OCI-LY7 (cell line): ENCODE results near the gene KCNA2. TPM values are rescaled to one million over a fixed set of nuclear protein-coding genes. Genes with fewer than 3 reads are reported as not detected.

ENCODE experiments used
- BruUV-seq: library from RNA; stranded (reverse); fragments of 400-500 nt; replicated peaks from 2 replicates; lab custom pipeline; 2021; lab: Mats Ljungman, UMichigan
- CTCF ChIA-PET: fragments of 300-600 bp; sonication (Branson Sonifier 250); formaldehyde crosslinking; loops from one replicate; lab custom pipeline; 2022; ENCODE audit warnings: antibody characterized with exemption; ENCODE audit not compliant: unreplicated experiment; lab: Charles Lee
- POLR2A ChIA-PET: fragments of 300-600 bp; sonication (Branson Sonifier 250); formaldehyde crosslinking; loops from one replicate; lab custom pipeline; 2022; ENCODE audit warnings: antibody characterized with exemption; lab: Charles Lee
- DNase-seq: peaks from one replicate; pipeline ENCODE4 v3.0.0-alpha.2; 2015; ENCODE audit warnings: low spot score
- H2AFZ ChIP-seq: fragments of 200-600 bp; sonication (generic), shearing (Covaris generic); 2 replicates; pipeline ENCODE4 v1.6.1; 2014; ENCODE audit warnings: mild to moderate bottlenecking, antibody characterized with exemption, low read length, moderate library complexity
- H3K27ac ChIP-seq: fragments of 200-600 bp; sonication (generic); 2 replicates; pipeline ENCODE4 v1.5.1; 2014; ENCODE audit warnings: mixed run types, low read depth, mild to moderate bottlenecking, moderate library complexity, low read length, inconsistent platforms; ENCODE audit not compliant: poor library complexity, severe bottlenecking
- H3K36me3 ChIP-seq: fragments of 200-600 bp; sonication (generic); 2 replicates; pipeline ENCODE4 v1.6.1; 2014; ENCODE audit warnings: mild to moderate bottlenecking, antibody characterized with exemption, low read length, moderate library complexity, mixed read lengths; ENCODE audit not compliant: insufficient read depth
- H3K4me1 ChIP-seq: fragments of 200-600 bp; sonication (generic); 2 replicates; pipeline ENCODE4 v1.5.1; 2014; ENCODE audit warnings: mild to moderate bottlenecking, low read length; ENCODE audit not compliant: insufficient read depth, poor library complexity, severe bottlenecking
- H3K4me2 ChIP-seq: fragments of 200-600 bp; sonication (generic); 2 replicates; pipeline ENCODE4 v1.6.1; 2014; ENCODE audit warnings: mild to moderate bottlenecking, low read length
- H3K4me3 ChIP-seq: fragments of 200-600 bp; sonication (generic); 2 replicates; pipeline ENCODE4 v1.5.1; 2014; ENCODE audit warnings: mild to moderate bottlenecking, low read depth, low read length; ENCODE audit not compliant: poor library complexity, severe bottlenecking
- H3K79me2 ChIP-seq: fragments of 200-600 bp; sonication (generic); 2 replicates; pipeline ENCODE4 v1.6.1; 2016; ENCODE audit warnings: low read depth, mild to moderate bottlenecking, low read length, moderate library complexity, mixed read lengths; ENCODE audit not compliant: insufficient read depth
- H3K9me2 ChIP-seq: fragments of 200-600 bp; sonication (generic); 2 replicates; pipeline ENCODE4 v1.6.1; 2016; ENCODE audit warnings: mild to moderate bottlenecking, low read length, mixed read lengths; ENCODE audit not compliant: insufficient read depth
- H3K9me3 ChIP-seq: fragments of 200-600 bp; sonication (generic); 2 replicates; pipeline ENCODE4 v1.6.1; 2014; ENCODE audit warnings: mild to moderate bottlenecking, mixed run types, low read length, mixed read lengths
- H4K20me1 ChIP-seq: fragments of 200-600 bp; sonication (generic); 2 replicates; pipeline ENCODE4 v1.6.1; 2014; ENCODE audit warnings: mild to moderate bottlenecking, antibody characterized with exemption, low read length, moderate library complexity, mixed read lengths; ENCODE audit not compliant: insufficient read depth
- CTCF ChIP-seq: fragments of 200-600 bp; sonication (generic); conservative IDR thresholded peaks from 2 replicates; pipeline ENCODE4 v1.5.1; 2014; ENCODE audit warnings: mild to moderate bottlenecking, antibody characterized with exemption, low read length, moderate library complexity, mixed read lengths
- EZH2phosphoT487 ChIP-seq: fragments of 200-600 bp; sonication (generic); IDR thresholded peaks from 2 replicates; pipeline ENCODE4 v1.6.1; 2018; ENCODE audit warnings: low read depth, borderline replicate concordance, mild to moderate bottlenecking, mixed run types, antibody characterized with exemption, low read length, moderate library complexity, mixed read lengths
- intact Hi-C: fragments of 100-400 bp; cut with micrococcal nuclease; formaldehyde crosslinking; loops from one replicate; pipeline ENCODE4 v1.10.0; 2022; ENCODE audit not compliant: unreplicated experiment
- total RNA-seq, 2 experiments: library from RNA; depleted of rRNA in 1 of 2; stranded (reverse); fragments of >200 nt in 1 of 2; shearing (Covaris generic) in 1 of 2; gene quantifications; 2 replicates each; pipeline ENCODE4 v1.2.3, GENCODE V29; 2014 to 2022

The KCNA2 gene
- total RNA-seq, 2 experiments from 2014 or later, result 0.22 to 2.3 TPM

DNA sequence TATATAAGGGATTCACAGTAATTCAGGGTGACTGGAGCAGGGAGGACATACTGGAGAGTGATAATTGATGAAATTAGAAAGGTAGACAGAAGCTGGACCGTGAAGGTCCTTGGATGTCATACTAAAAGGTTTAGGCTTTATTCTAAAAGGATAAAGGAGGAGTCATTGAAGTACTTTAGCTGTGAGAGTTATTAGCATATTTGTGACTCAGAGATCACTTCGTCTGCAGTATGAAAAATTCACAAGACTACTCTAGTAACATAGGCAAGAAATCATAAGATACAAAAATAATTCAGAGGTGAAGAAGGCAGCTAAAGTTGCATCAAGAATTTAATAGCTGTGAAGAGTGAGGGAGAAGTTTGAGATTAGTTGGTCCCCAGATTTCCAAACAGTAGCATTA, 42.3 kb upstream of the KCNA2 start:
- no TSS peak for BruUV-seq
- intact Hi-C loops, result no loop called here

DNA sequence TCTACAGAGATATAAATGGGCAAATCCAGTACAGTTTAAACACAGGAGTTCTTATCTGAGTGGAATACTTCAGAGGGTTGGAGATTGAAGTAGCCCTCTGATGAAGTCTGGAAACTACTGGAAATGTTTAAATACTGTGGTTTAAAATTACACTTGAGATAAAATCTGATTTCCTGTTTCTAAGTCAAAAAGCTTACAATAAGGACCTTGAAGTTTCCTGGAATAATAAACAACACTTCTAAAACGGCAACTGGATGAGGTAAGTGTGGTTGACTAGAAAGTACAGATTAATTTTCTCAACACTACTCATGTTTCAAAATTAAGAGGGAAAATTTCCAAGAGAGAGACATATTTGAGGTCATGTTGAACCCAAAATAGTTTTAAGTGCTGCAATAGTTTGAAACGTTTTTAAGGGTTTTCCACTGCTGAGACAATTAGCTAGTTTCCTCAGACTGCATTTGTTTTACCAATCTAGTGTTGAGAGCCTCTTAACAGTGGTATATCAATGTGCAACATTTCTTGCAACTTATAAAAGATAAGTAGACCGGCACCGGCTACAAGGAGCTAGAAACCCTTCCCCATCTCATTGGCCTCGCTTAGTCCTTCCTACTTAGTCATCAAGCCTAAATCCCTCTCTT, 41.2 kb upstream of the KCNA2 start:
- CTCF ChIA-PET, result interaction anchor here (1.7 kb wide), 1 partner anchor 9 kb away, joined by 7 read pairs; no protein-coding TSS in a partner anchor
- BruUV-seq, result no TSS peak
- no peak overlapping the region for H3K4me2 ChIP-seq
- H3K4me3 ChIP-seq, result no peak overlapping the region
- no peaks in the 10 kb centered on the region for H3K79me2 ChIP-seq
- no peaks in the 10 kb centered on the region for H3K9me3 ChIP-seq
- no peaks in the 10 kb centered on the region for H3K9me2 ChIP-seq
- H2AFZ ChIP-seq, result no peak overlapping the region; the same call in 1 of the 2 replicates
- no peaks in the 10 kb centered on the region for H3K36me3 ChIP-seq
- POLR2A ChIA-PET, result interaction anchor here (0.6 to 10.4 kb wide), 6 partner anchors 10 to 570 kb away, joined by 3 to 86 read pairs (median 3); no protein-coding TSS in a partner anchor
- peaks cover 19% of the 10 kb centered on the region for H3K4me1 ChIP-seq
- no peak for DNase-seq
- TF ChIP-seq CTCF (no peak), EZH2phosphoT487 (no peak)
- H4K20me1 ChIP-seq, result no peaks in the 10 kb centered on the region
- no peak overlapping the region for H3K27ac ChIP-seq
- intact Hi-C loops, result no loop called here

More for the DNA sequence above, 42.3 kb upstream of the KCNA2 start:
- Histone ChIP-seq H4K20me1 (no peaks in the 10 kb centered on the region), H3K79me2 (no peaks in the 10 kb centered on the region), H3K27ac (no peak overlapping the region), H3K9me2 (no peaks in the 10 kb centered on the region), H3K36me3 (no peaks in the 10 kb centered on the region), H3K4me1 (peaks cover 17% of the 10 kb centered on the region), H3K4me2 (no peak overlapping the region), H2AFZ (no peak overlapping the region), H3K9me3 (no peaks in the 10 kb centered on the region), H3K4me3 (no peak overlapping the region)
- CTCF ChIA-PET, result no interaction called here
- no peak for DNase-seq
- POLR2A ChIA-PET, result interaction anchor here (1.0 to 10.4 kb wide), 5 partner anchors 11 to 117 kb away, joined by 3 to 86 read pairs (median 3); no protein-coding TSS in a partner anchor
- TF ChIP-seq CTCF (no peak), EZH2phosphoT487 (no peak)
